ENCODE results near the gene ABHD2.

Gene ABHD2

DNA sequence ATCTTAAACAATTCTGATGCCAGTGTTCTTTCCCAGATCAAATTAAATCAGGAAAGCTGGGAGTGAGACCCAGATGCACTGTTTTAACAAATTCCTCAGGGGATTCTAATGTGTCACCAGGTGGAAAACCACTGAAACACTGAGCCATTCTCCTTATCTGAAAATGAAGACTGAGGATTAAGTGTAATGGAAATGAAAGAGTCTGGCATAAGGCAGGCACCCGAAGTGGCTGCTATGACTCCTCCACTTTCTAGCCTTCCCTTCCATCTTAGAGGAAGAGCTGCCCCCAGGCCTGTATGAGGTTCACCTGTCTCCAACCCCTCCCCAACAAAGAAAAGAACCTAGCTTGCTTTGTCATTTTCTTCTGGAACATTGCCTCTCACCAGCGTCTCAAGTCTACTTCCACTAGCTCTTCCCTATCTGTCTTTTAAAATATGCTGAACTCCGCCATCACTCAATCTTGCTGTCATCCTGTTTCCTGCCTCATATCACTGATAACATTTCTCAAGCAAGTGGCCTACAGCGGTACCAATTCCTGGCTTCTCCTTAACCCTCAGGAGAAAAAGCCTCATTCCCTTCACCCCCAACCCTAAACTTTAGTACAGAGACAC, 13.7 kb upstream of the ABHD2 start:
- no peak for TF ChIP-seq SP1 (IDR thresholded peaks at IDR 0.05)
- no peak for TF ChIP-seq FOXK2 (IDR thresholded peaks at IDR 0.05)
- ChIA-PET CTCF (interaction anchor here (0.6 to 1.6 kb wide), 3 partner anchors 14 to 75 kb away, joined by 3 to 10 read pairs (median 4); partner anchors contain the start of gene ABHD2), POLR2A (interaction anchor here (1.4 kb wide), 1 partner anchor 14 kb away, joined by 6 read pairs; the partner anchor contains the start of gene ABHD2)
- DNase-seq (ENCODE audit: extremely low spot score), result no peak

DNA sequence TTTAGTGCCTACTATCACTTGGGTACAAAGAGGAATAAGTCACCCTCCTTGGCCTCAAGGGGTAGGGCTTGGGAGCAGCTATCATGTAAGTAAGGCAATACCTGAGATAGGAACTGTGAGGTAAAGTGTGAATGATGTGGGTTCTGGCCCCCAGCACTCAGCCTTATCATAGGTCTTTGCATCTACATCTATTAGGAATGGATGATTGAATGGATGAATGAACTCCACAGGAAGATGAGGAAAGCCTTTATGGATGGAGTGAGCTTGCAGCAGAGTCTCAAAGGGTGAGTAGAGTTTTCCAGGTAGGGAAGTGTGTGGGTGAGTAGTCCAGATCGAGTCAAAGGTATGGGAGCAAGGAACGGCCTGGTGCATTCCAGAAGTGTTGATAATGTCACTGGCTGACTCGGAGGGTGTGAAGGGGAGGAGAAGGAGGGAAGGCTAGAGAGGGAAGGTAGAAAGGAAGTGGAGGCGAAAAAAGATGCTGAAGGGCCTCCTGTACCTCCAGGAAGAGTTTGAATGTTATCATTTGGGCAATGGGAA, 13.1 kb upstream of the ABHD2 start:
- no peak for TF ChIP-seq HDGF (IDR thresholded peaks at IDR 0.05; ENCODE audit: borderline replicate concordance)
- TF ChIP-seq FOXM1 (IDR thresholded peaks at IDR 0.05; ENCODE audit: borderline replicate concordance), result no peak
- TF ChIP-seq FOXA1 (IDR thresholded peaks at IDR 0.05), result no peak
- no peak for TF ChIP-seq ZNF384 (IDR thresholded peaks at IDR 0.05)
- TF ChIP-seq SUZ12 (IDR thresholded peaks at IDR 0.05), result no peak
- no peak for TF ChIP-seq SP1 (IDR thresholded peaks at IDR 0.05)
- TF ChIP-seq CTBP1 (IDR thresholded peaks at IDR 0.05; ENCODE audit: borderline replicate concordance), result no peak
- no peak for TF ChIP-seq L3MBTL2 (conservative IDR thresholded peaks at IDR 0.05)
- TF ChIP-seq FOXK2 (IDR thresholded peaks at IDR 0.05), result no peak
- TF ChIP-seq TARDBP (IDR thresholded peaks at IDR 0.05), result no peak
- TF ChIP-seq NFRKB (IDR thresholded peaks at IDR 0.05), result no peak
- TF ChIP-seq, protein P1, sequence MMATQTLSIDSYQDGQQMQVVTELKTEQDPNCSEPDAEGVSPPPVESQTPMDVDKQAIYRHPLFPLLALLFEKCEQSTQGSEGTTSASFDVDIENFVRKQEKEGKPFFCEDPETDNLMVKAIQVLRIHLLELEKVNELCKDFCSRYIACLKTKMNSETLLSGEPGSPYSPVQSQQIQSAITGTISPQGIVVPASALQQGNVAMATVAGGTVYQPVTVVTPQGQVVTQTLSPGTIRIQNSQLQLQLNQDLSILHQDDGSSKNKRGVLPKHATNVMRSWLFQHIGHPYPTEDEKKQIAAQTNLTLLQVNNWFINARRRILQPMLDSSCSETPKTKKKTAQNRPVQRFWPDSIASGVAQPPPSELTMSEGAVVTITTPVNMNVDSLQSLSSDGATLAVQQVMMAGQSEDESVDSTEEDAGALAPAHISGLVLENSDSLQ (IDR thresholded peaks at IDR 0.05), result no peak
- no peak for TF ChIP-seq LEF1 (IDR thresholded peaks at IDR 0.05; ENCODE audit: borderline replicate concordance)
- no peak for TF ChIP-seq ELF4 (IDR thresholded peaks at IDR 0.05)
- no peak for TF ChIP-seq ARNT (IDR thresholded peaks at IDR 0.05)
- TF ChIP-seq BHLHE40 (IDR thresholded peaks at IDR 0.05; ENCODE audit: borderline replicate concordance), result no peak
- CTCF ChIA-PET, result interaction anchor here (1.2 to 1.6 kb wide), 2 partner anchors 13 to 18 kb away, joined by 3 to 10 read pairs; partner anchors contain the start of gene ABHD2
- POLR2A ChIA-PET, result interaction anchor here (1.4 kb wide), 1 partner anchor 13 kb away, joined by 6 read pairs; the partner anchor contains the start of gene ABHD2
- no peak for DNase-seq (ENCODE audit: extremely low spot score)

DNA sequence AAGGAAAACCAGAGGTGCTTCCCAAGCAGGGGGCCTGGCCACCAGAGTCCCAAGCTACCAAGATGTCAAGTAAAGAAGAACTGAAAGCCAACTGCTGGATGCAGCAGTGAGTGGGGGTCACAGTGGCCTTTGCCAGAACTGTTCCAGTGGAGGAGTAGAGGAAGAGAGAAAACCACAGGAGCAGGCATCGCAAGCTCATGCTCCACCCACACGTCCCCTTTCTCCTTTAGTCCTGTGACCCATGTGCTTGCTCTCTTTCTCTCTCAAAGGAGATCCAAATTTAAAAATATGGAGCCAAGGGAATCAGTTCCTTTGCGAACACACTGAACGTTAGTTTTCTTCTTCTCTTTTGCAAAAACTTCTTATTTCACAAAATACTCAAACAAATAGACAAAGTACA, 12.4 kb upstream of the ABHD2 start:
- no peak for DNase-seq (ENCODE audit: extremely low spot score)
- ChIA-PET POLR2A (no interaction called here), CTCF (interaction anchor here (1.6 kb wide), 1 partner anchor 18 kb away, joined by 10 read pairs; no protein-coding TSS in a partner anchor)
- TF ChIP-seq BHLHE40 (IDR thresholded peaks at IDR 0.05; ENCODE audit: borderline replicate concordance), result no peak
- TF ChIP-seq L3MBTL2 (conservative IDR thresholded peaks at IDR 0.05), result no peak
- no peak for TF ChIP-seq LEF1 (IDR thresholded peaks at IDR 0.05; ENCODE audit: borderline replicate concordance)
- TF ChIP-seq ELF4 (IDR thresholded peaks at IDR 0.05), result no peak
- no peak for TF ChIP-seq FOXM1 (IDR thresholded peaks at IDR 0.05; ENCODE audit: borderline replicate concordance)
- TF ChIP-seq, protein P1 (IDR thresholded peaks at IDR 0.05), result no peak
- no peak for TF ChIP-seq CTBP1 (IDR thresholded peaks at IDR 0.05; ENCODE audit: borderline replicate concordance)
- TF ChIP-seq ZNF384 (IDR thresholded peaks at IDR 0.05), result no peak
- TF ChIP-seq HDGF (IDR thresholded peaks at IDR 0.05; ENCODE audit: borderline replicate concordance), result no peak
- TF ChIP-seq ARNT (IDR thresholded peaks at IDR 0.05), result no peak
- TF ChIP-seq SUZ12 (IDR thresholded peaks at IDR 0.05), result no peak
- no peak for TF ChIP-seq SP1 (IDR thresholded peaks at IDR 0.05)
- TF ChIP-seq FOXA1 (IDR thresholded peaks at IDR 0.05), result no peak
- TF ChIP-seq FOXK2 (IDR thresholded peaks at IDR 0.05), result no peak
- no peak for TF ChIP-seq NFRKB (IDR thresholded peaks at IDR 0.05)
- no peak for TF ChIP-seq TARDBP (IDR thresholded peaks at IDR 0.05)

DNA sequence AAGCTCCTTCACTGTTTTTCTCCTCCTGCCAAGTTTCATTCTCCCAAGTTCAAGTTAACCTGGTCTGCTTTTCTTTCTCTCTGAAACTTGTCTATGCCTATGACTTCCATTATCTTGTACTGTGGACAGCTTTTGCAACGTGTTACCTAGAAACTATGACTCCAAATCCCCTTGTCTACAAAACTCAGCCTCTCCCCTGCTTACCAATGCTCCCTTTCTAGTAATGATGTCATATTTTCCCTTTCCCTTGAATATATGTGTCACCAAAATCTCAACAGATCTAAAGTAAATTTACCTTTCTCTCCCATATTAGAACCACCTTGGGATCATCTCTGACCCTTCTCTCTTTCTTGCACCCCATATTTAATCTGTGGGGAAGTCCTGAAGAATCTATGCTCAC, 10.5 kb upstream of the ABHD2 start:
- POLR2A ChIA-PET, result no interaction called here
- CTCF ChIA-PET, result interaction anchor here (1.1 kb wide), 1 partner anchor 11 kb away, joined by 3 read pairs; the partner anchor contains the start of gene ABHD2
- TF ChIP-seq SP1 (IDR thresholded peaks at IDR 0.05) (no peak), L3MBTL2 (conservative IDR thresholded peaks at IDR 0.05) (no peak), LEF1 (IDR thresholded peaks at IDR 0.05; ENCODE audit: borderline replicate concordance) (no peak), CTBP1 (IDR thresholded peaks at IDR 0.05; ENCODE audit: borderline replicate concordance) (no peak)
- no peak for DNase-seq (ENCODE audit: extremely low spot score)

DNA sequence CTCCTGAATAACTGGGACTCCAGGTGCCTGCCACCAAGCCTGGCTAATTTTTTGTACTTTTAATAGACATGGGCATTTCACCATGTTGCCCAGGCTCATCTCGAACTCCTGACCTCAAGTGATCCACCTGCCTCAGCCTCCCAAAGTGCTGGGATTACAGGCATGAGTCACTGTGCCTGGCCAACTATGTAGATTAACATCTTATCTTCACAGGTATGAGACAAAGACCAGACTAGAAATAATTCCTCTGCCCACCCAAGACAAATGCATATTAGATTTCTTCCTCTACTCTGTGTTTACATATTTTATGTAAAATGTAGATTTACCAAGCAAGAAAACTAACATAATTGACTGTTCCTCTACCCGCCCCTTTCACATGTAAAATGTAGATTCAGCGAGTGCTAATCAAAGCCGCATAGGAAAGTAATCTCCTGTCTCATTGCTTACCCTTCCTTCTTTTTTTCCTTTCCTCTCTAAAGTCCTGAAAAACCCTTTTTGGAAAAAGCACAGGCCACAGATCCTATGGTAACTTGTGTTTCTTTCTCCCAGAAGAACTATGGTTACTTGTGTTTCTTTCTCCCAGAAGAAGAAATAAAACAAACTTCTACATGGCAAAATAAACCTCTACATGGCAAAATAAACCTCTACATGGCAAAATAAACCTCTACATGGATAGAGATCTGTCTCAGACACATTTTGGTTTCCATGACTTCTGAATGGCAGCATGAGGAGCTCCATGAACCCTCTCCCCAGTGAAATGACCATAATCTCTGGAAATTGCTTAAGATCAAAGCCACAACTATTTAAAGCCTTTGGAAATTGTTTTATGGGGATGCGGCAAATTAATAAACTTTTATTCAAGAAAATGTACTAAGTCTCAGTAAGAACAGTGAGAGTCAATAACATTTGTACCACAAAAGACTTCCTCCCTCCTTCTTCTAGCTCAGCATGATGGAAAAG, 9.1 kb upstream of the ABHD2 start:
- ChIA-PET CTCF (interaction anchor here (0.6 to 1.8 kb wide), 4 partner anchors 10 to 21 kb away, joined by 3 to 6 read pairs (median 3); partner anchors contain the start of gene ABHD2), POLR2A (interaction anchor here (1.6 kb wide), 1 partner anchor 9 kb away, joined by 10 read pairs; the partner anchor contains the start of gene ABHD2)
- TF ChIP-seq TARDBP (IDR thresholded peaks at IDR 0.05) (no peak), HDGF (IDR thresholded peaks at IDR 0.05; ENCODE audit: borderline replicate concordance) (no peak), CTBP1 (IDR thresholded peaks at IDR 0.05; ENCODE audit: borderline replicate concordance) (no peak), ARNT (IDR thresholded peaks at IDR 0.05) (no peak), NFRKB (IDR thresholded peaks at IDR 0.05) (no peak), FOXK2 (IDR thresholded peaks at IDR 0.05) (no peak), SP1 (IDR thresholded peaks at IDR 0.05) (no peak), FOXM1 (IDR thresholded peaks at IDR 0.05; ENCODE audit: borderline replicate concordance) (no peak), BHLHE40 (IDR thresholded peaks at IDR 0.05; ENCODE audit: borderline replicate concordance) (no peak), L3MBTL2 (conservative IDR thresholded peaks at IDR 0.05) (no peak), FOXA1 (IDR thresholded peaks at IDR 0.05) (no peak), LEF1 (IDR thresholded peaks at IDR 0.05; ENCODE audit: borderline replicate concordance) (no peak)
- TF ChIP-seq, protein P1 (IDR thresholded peaks at IDR 0.05), result no peak
- no peak for DNase-seq (ENCODE audit: extremely low spot score)
